ENCODE results near the gene MANBA.
"Not testable (repeated sequence)": the region's sequence is repeated elsewhere in the genome, so short reads cannot be mapped to it uniquely, and the experiment has no call there.

MANBA gene

DNA sequence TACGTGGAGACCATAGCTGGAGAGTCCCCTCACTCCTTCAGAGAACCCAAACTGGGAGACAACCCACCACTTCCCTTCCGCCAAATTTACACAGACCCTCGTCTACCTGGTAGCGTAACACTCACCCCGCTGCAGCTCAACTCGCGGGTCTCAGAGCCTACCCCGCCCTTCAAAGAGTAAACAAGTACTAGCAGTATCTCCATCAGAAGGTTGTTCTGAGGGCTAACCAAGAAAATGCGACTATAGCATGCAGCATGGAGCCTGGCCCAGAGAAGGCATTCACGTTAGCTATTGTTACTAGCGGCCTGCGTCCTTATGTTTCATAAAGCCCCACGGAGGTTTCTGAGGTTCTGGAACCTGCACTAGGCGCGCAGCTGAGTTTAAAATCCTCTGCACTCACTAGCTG is 531 bp upstream of the MANBA start:
- DNase-seq, result peak in 1 of 2 experiments; percentile 33

DNA sequence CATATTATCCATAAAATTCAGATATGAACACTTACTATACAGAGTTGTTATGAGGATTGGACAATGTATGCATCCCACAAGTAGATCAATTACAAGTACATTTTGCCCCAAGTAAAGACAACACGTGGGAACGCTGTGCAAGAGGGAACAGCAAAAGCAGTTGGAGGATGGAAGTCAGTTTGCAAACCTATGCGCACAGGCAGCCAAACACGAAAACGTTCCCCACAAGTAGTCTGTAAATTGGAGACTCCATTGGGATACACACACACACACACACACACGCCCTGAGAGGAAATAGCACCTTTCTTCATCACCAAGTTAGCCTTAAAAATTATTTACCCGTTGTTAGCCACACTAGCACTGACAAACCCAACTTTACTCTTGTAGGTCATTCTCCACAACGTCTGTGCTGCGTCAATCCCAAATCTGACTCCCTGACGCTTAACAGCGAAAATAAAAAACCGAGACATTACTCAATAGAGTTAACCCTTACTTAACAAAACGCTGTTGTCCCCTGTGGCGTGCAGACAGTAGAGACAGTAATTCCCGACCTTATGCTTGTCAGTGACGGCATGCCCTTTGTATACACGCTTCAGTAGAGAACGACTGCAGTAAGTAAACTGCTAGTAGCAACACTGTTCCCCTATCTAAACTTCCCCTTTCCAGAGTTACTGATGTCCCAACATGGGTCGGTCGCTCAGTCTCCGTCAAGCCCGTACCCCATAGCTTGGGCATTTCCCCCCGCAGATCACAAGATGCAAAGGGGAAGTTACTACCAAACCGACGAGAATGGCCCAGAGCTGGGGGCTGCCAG is 730 bp downstream of the MANBA start:
- DNase-seq, result no peak

DNA sequence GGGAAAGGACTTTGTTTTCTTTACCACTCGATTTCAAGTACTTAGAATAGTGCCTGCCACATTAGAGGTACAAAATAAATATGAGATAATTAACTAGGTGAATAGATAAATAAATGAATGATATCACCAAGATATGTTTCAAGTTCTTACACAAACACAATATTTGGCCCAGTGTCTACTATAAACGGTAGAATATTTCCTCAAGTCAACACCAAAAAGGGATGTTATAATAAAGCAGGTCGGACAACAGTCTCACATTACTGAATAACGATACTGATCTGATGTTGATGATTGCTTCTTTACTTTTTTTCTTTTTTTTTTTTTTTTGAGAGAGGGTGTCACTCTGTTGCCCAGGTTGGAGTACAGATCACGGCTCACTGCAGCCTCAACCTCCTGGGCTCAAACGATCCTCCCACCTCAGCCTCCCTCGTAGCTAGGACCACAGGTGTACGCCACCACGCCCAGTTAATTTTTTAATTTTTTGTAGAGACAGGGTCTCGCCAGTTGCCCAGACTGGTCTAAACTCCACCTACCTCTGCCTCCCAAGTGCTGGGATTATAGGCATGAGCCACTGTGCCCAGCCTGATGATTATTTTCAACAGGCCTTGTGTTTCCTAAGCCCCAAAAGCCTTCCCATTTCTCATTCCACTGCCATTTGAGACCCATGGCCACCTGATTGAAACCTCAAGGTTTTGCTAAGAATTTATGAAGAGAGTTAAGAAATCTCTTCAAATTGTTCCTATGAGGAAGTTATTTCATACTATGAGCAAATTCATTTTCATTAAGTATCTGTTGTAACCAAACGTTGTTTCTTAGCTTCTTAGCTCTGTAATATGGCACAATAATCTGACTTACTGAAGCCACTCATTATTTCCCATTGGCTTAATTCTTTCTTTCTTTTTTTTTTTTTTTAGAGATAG is 2.3 kb downstream of the MANBA start:
- no peak for DNase-seq

DNA sequence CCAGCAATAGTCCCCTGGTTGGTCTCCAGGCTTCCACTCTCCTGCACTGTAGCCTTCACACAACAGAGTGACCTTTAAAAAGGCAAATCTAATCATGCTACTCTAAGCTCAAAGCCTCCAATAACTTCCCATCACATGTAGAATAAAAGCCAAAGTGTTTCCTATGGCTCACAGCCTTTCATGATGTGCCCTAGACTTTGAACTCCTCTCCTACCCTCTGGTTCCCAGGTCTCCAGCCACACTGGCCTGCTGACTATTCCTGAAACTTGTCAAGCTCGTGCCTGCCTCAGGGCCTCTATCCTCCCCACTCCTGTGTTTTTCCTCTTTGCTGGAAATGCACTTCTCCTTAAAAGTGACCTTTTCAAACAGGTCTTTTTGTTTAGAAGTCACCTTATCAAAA is 3.1 kb downstream of the MANBA start:
- no peak for DNase-seq

DNA sequence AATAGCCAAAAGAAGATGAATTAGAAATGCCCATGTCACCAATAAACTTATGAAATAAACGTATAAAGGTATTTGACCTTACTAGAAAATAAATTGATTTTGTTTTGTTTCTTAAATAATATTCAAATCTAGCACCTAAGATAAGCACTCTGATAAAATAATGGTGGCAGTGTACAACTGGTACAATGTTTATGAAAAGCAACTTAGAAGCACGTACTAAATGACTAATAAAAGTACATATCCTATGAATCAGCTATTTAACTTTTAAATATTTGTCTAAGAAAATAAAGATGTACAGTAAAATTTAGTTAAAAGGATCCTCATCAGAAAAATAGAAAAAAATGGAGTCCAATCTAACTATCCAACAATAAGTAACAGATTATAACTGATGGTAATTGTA is 6.7 kb downstream of the MANBA start:
- DNase-seq, result no peak

DNA sequence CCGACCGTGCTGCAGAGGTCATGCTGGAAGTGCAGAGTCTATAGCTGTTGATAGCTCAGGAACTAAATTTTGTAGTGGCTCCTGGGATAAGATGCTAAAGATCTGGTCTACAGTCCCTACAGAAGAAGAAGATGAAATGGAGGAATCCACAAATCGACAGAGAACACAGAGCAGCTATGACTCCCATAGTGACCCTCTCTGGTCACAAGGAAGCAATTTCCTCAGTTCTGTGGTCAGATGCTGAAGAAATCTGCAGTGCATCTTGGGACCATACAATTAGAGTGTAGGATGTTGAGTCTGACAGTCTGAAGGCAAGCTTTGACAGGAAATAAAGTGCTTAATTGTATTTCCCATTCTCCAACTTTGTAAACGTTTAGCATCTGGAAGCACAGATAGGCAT is 8.8 kb downstream of the MANBA start:
- DNase-seq, result no peak

DNA sequence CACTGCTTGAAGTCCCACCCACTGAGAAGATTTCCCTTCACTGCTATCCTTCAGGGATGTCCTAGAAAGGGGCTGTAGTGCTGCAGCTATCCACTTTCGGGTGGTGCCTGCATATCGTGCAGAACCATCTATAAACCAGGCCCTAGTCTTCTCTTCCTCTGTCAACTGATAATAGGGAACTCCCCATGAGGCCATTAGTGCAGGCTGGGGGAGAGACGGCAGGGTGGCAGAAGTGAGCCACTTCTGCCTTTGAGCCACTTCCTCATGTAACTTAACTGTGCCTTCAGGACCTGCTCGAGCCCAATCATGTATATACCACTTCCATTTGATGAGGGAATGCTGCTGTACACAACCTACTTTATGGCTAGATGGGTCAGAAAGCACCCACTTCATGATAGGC is 17.4 kb downstream of the MANBA start:
- DNase-seq, result not testable (repeated sequence)

DNA sequence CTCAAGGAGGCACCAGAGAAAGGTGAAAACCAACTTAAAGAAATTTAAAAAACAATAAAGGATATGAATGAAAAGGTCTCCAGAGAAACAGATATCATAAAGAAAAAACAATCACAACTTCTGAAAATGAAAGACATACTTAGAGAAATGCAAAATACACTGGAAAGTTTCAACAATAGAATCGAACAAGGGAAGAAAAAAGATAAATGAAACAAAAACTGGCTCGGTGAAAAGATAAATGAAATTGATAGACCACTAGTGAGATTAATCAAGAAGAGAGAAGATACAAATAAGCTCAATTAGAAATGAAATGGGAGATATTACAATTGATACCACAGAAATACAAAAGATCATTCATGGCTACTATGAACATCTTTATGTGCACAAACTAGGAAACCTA is 22.0 kb downstream of the MANBA start:
- not testable (repeated sequence) for DNase-seq

DNA sequence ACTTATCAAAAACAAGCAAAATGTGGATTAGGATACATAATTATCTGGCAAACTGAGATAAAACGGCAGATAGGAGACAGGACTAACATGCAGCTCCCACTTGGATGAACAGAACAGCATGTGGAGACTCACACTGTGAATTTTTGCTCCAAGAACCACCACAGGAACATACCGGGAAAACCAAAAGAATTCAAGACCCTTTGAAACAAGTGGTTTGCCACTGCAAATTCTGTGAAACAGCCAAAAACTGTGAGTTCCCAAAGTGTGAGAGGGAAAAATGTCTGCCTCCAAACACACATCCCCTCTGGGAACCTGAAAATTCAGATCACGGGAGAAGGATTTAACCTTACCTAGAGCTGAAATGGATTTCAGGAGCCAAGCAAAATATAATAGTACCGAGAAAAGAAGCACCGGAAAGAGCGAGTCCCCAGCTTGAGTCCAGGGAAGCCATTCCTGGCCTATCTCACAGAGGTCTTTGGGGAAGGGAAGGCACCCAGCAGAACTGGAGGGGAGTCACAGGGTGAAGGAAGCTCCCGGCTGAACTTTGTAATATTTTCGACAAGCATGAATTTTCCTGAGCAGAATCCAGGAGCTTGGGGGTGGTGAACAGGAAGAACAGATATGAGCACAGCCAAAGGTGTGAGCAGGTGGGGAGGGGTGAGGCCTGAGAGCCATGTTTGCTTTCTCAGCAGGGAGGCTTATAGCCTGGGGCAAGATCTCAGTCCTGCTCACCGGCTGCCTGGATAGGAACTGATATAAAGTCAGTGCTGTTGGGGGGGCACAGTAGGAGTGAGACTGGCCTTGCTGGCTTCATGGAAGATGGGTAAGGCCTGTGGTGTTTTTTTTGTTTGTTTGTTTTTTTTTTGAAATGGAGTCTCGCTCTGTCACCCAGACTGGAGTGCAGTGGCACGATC is 23.9 kb downstream of the MANBA start:
- DNase-seq, result no peak

DNA sequence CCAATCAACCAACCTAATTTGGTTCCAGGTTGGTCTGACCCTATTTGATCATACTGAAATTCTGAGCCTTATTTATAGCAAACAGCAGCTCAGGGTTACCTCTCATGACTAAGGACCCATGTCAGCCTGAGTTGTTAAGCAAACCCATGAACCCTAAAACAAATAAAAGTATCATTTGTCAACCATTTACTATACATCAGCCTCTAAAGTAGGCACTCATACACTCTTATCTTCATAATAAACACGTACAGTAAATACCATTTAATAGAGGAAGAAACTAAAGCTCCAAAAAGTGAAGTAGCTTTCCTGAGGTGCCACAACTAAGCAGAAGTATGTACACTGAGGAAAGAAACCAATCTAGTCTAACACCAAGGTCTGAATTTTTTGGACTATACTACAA is 25.2 kb downstream of the MANBA start:
- no peak for DNase-seq

DNA sequence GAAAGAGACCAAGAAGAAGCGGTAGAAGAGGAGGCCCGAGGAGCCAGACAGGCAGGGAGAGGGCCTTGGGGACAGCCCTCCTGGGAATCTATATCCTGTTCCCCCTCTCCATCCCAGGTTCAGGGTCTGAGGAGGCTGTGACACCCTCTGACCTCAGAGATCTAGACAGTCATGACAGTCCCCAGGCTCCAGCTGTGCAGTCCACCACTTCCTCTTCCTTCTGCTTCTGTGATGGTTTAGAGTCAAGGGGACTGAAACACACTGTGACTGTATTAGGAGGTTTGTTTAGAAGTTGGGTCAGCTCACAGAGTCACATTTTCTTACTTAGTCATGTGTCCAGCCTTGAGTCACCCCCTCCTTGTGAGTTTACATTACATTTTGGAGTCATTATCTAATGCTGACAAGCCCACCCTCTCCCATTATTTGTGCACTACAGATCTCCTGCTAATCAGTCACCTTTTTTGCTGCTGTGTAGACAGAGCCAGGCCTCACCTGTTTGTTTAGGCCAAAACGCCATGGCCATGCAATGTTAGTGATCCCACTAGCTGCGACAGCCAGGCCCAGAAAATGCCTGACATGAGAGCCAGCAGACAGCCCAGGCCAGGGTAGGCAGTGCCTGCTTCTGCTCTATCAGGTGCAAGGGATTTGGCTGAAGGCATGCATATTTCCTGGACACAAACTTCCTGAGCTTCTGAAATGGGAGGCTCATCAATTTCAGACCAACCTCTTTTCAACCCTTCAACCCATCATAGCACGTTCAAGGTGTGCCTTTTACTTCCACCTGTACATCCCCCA is 26.0 kb downstream of the MANBA start:
- DNase-seq, result no peak

DNA sequence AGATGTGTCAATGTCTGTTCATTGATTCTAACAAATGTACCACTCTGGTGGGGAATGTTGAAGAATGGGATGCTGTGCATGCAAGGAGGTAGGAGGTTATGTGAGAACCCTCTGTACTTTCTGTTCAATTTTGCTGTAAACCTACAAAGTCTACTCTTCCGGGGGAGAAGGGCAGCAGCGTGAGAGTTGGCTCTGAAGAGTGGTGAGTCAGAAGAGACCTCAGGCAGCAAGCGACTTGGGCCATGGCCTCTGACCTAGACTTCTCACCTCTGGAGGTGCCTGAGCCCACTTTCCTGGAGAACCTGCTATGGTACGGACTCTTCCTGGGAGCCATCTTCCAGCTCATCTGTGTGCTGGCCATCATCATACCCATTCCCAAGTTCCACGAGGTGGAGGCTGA is 26.7 kb downstream of the MANBA start:
- no peak for DNase-seq

DNA sequence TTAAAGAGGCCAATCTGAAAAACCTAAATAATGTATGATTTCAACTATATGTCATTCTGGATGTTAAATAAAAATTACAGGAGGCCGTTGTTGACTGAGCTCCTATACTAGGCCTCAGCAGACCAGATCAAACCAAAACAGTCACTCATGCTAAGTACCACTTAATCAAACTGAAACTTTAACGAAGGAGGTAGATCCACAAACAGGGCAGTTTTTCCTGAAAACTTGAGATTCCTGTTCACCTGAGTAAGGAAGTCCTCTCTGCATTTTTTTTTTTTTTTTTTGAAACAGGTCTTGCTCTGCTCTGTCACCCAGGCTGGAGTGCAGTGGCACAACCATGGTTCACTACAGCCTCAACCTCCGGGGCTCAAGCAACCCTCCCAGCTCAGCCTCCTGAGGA is 27.7 kb downstream of the MANBA start:
- no peak for DNase-seq

DNA sequence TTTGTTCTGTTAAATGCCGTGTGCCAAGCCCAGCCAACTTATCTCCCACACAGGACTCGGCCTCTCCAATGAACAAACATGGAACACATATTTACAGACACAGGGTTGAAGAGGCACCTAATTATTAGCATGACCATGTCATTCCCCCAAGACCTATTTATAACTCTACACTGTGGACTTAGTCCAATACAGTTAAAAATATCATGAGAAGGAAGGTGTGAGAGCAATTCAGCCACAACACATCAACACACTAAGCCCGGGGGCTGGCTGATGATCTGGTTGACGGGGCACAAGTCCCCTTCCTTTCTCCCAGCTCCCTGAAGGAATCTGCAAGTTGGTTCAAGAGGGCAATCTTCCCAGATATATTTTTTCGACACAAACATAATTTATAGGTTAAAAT is 28.1 kb downstream of the MANBA start:
- DNase-seq, result no peak

DNA sequence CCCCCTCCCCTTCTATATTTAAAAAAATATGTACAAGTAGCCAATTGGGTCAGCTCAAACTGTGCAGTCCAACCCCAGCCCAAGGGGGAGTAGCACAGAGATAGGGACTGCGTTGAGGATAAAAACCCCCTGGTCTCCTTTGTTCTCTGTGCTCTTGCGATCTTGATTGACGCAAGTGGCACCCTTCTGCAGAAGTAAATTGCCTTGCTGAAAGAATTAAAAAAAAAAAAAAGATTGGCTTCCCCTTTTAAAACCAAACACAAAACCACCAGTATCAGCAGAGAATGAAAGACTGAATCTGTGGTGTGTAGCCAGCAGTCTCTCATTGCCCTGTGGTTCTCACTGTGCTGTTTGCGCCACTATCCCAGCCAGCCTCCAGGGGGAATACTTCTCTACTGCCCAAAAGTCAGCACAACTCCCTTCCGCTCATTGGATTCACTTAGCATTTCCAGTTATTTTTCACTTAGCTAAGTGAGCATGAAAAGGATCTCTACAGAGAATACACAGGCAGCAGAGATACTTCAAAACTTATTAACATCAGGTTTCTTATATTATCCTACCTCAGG is 29.7 kb downstream of the MANBA start:
- no peak for DNase-seq

DNA sequence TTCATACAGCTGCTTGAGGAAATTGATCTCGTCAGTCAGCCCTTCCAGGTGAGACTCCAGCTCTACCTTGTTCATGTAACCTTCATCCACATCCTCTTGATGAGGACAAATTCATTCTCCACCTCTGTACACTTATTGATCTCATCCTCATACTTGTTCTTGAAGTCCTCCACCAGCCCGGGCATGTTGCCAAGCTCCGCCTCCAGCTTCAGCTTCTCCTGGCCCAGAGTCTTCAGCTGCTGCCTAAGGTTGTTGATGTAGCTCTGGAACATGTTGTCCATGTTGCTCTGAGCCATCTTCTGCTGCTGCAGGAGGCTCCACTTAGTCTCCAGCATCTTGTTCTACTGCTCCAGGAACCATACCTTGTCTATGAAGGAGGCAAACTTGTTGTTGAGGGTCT is 31.3 kb downstream of the MANBA start:
- DNase-seq, result not testable (repeated sequence)

DNA sequence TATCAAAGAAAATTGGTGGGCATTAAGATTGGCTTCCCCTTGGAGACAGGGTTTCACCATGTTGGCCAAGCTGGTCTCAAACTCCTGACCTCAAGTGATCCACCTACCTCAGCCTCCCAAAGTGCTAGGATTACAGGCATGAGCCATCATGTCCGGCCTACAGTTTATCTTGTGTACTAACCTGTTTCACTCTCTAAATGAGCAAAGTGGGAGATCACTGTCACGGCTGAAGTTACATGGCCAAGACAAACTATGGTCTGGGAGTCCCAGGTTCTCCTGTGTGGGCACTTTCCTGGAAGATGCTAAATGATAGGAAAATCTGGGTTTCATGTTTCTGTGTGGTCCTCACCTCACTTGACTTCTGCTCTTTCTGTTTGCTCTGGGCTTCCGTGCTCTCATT is 33.8 kb downstream of the MANBA start:
- not testable (repeated sequence) for DNase-seq

DNA sequence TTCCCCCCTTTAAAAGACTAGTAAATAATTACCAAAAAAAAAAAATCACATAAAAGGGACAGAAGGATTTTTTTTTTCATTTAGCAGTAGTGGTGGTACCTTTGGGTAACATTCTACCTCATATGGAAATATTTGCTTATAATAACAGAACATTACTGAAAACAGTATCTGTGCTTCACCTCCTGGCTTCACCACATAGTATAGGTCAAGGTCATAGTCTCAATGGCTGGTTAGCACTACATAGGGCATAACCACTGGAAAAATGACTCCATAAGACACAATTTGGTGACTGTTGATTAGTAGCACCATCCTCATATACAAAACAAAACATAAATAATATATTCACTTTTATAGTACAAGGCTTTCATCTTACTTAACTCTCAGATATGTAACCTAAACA is 34.7 kb downstream of the MANBA start:
- DNase-seq, result no peak

DNA sequence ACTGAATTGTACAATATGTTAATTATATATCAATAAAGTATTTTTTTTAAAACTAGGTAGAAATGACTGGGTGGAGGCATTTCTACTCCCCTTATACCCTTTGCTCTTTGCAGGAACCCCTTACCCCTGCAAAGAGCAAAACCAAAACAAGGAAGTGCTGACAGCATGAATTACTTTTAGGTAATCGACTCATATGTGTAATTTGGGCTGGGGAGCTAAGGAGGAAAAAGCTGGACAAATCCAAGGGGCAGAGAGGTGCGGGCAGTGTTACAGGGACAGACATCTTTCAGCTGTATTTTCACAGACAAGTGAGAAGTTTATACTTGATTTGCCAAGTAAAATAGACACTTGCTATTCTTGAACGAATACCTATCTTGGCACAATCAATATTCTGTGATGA is 35.5 kb downstream of the MANBA start:
- DNase-seq, result no peak

DNA sequence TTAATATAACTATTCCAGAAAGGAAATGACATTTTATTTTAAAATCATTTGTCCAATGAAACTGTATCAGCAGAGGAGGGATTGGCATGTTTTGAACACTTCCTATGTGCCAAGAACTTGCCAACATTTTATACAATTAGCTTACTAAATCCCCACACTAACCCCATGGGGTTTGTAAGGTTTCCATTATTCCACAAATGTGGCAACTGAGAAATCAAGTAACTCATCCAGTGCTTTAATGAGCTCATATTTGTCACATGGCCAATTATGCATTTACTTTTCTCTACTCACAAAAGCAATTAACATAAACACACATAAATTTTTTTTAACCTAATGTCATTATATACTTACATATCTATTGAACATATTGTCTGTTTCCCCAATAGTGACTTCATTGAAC is 37.3 kb downstream of the MANBA start:
- no peak for DNase-seq

DNA sequence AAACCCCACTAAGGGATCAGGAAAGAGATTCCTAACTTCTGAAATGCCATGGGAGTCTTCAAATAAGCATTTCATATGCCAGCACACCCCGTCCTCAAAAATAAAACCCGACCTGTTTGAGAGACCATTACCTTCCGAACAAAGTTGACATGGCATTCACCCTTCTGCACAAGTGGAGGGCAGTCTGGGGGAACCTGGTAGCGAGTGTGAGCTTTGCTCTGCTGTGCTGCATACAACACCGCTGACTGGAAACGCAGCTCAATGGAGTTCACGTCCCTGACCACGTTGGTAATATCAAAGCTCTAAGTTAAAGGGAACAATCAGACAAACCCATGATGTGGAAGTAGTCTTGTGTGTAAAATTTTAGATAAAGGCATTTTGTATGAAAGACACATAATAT is 38.0 kb downstream of the MANBA start:
- no peak for DNase-seq
